Activated CD4-positive, alpha-beta T cell treated with anti-CD3 and anti-CD28 coated beads, Interleukin-2, amount 10 ng/mL, durations not matched to agents 7 days and 5 days (primary cell): Measurements from ENCODE around the gene MVB12B. TPM values are rescaled to one million over a fixed set of nuclear protein-coding genes. Genes with fewer than 3 reads are reported as not detected.
"Not testable (repeated sequence)": the region's sequence is repeated elsewhere in the genome, so short reads cannot be mapped to it uniquely, and the experiment has no call there.

ENCODE experiments used
- CTCF ChIA-PET: fragments of 350-600 bp; sonication (Branson Sonifier 250); formaldehyde crosslinking; loops from one replicate; lab custom pipeline; 2021; ENCODE audit warnings: antibody characterized with exemption; lab: Charles Lee
- POLR2A ChIA-PET: fragments of 350-600 bp; sonication (Branson Sonifier 250); formaldehyde crosslinking; loops from one replicate; lab custom pipeline; 2021; ENCODE audit warnings: antibody characterized with exemption; lab: Charles Lee
- DNase-seq: peaks from one replicate; pipeline ENCODE4 v3.0.0-alpha.2; 2020
- H3K27ac Mint-ChIP-seq: one replicate; pipeline ENCODE4 v1.8.0; 2021; ENCODE audit warnings: mild to moderate bottlenecking, moderate library complexity, mixed read lengths
- H3K27me3 Mint-ChIP-seq: one replicate; pipeline ENCODE4 v1.8.0; 2021; ENCODE audit warnings: mixed read lengths
- H3K36me3 Mint-ChIP-seq: one replicate; pipeline ENCODE4 v1.8.0; 2021; ENCODE audit warnings: low read depth, mixed read lengths
- H3K4me1 Mint-ChIP-seq: one replicate; pipeline ENCODE4 v1.8.0; 2021; ENCODE audit warnings: mixed read lengths
- H3K4me3 Mint-ChIP-seq: one replicate; pipeline ENCODE4 v1.8.0; 2021; ENCODE audit warnings: mild to moderate bottlenecking, moderate library complexity, mixed read lengths
- H3K9me3 Mint-ChIP-seq: one replicate; pipeline ENCODE4 v1.8.0; 2021; ENCODE audit warnings: mixed read lengths
- total RNA-seq, 2 experiments: library from RNA; stranded (reverse); gene quantifications; one replicate each; pipeline ENCODE4 v1.2.3, GENCODE V29; 2021

MVB12B gene
- total RNA-seq, 2 experiments from 2014 or later = 7.3 to 7.6 TPM

DNA sequence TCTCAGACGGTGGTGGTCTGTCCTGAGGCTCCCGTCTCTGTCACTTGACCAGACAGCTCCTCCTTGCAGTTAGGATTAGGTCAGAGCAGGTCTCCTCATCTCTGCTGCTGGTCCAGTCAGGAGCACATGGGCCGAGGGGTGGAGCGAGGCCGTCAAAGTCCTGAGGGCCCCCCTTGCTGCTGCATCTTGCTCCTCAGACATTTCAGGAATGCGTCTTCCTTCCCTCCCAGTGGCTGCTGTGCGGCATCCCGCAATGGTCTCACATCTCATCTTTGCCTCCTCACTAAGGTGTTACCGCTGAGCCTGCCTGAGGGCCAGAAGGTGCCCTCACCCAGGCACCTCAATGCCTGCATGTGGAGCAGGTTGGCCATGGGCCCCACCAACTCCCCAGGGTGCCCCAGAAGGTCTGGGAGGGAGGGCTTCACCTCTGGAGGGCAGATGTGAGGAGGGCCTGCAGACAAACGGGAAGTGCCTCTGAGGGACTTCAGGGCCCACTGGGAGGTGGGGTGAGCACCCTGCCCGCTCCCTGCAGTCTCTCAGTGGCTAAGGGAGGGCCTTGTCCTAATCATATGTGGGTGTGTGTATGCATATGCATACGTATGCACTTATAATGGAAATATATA, 149.4 kb downstream of the MVB12B start:
- Mint-ChIP-seq H3K4me1 (peaks cover 40% of the 10 kb centered on the region), H3K27me3 (peaks cover 28% of the 10 kb centered on the region), H3K9me3 (peaks cover 8% of the 10 kb centered on the region), H3K4me3 (no peak overlapping the region), H3K36me3 (peaks cover 33% of the 10 kb centered on the region), H3K27ac (no peak overlapping the region)
- DNase-seq = no peak
- CTCF ChIA-PET = interaction anchor here (0.5 kb wide), 1 partner anchor 1653 kb away, joined by 3 read pairs; no protein-coding TSS in a partner anchor
- POLR2A ChIA-PET = no interaction called here

DNA sequence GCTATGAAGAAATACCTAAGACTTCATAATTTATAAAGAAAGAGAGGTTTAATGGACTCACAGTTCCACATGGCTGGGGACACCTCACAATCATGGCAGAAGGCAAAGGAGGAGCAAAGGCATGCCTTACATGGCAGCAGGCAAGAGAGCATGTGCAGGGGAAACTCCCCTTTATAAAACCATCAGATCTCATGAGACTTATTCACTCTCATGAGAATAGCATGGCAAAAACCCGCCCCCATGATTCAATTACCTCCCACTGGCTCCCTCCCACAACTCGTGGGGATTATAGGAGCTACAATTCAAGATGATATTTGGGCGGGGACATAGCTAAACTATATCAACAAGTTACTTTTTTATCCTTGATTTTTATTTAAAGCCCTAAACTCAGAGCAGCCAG, 150.8 kb downstream of the MVB12B start:
- POLR2A ChIA-PET, H3K9me3 Mint-ChIP-seq, DNase-seq, H3K4me3 Mint-ChIP-seq: not testable (repeated sequence)
- Mint-ChIP-seq H3K36me3 (peaks cover 29% of the 10 kb centered on the region), H3K4me1 (peaks cover 32% of the 10 kb centered on the region), H3K27me3 (peaks cover 24% of the 10 kb centered on the region), H3K27ac (peak overlapping the region; percentile 70)
- CTCF ChIA-PET = interaction anchor here (1.2 kb wide), 1 partner anchor 175 kb away, joined by 3 read pairs; no protein-coding TSS in a partner anchor

DNA sequence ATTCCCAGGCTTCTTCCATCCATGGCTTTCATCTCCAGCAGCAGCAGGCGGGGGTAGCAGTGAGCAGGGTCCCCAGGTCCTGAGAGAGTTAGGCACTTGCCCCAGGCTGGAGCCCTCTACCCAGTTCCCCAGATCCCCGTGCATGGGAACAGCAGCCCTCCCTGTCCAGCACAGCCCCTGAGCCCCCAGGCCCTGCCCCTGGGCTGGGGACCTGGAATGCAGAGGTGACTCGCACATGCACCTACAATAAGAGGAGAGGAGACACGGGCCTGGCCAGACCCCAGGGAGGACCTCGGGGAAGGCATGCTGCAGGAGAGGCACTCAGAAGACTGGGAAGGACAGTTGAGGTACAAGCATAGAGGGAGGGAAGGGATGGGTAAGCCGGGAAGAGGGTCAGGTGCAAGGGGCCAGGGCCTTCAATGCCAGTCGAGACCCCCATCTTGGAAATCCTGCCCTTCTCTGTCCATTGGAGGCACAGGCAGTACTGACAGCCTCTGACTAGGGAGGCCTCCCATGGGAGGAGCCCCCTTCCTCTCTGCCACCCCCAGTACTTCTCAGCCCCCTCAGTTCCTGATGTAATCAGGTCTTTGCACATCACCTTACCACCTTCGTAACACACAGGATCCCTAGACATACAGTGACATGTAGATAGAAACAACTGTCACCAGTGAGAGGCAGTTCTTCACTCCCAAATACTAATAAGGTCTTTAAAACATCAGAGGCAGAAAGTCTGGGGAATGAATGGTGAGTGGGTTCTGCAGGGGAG, 151.8 kb downstream of the MVB12B start:
- peak overlapping the region; percentile 28 for H3K27ac Mint-ChIP-seq

DNA sequence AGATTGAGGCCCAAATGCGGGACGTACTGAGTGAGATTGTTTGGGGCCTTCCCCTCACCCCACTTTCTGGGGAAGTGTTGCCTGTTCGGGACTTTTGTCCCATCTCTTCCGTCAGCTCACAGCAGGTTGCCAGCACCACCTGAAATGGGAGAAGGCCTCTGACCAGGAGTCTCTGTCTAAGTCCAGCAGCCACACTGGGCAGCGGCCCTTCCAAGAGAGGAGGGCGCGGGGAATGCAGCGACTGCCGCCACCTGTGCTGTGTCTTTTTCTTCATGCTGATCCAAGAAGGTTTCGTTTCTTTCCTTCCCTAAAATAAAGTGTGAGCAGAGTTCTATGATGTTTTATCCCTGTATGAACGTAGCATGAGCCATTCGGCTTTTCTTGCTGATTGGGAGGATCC, 152.9 kb downstream of the MVB12B start:
- POLR2A ChIA-PET = no interaction called here
- CTCF ChIA-PET = no interaction called here
- Mint-ChIP-seq H3K4me1 (peaks cover 25% of the 10 kb centered on the region), H3K4me3 (no peak overlapping the region), H3K36me3 (peaks cover 12% of the 10 kb centered on the region), H3K9me3 (peaks cover 5% of the 10 kb centered on the region), H3K27ac (no peak overlapping the region), H3K27me3 (peaks cover 13% of the 10 kb centered on the region)
- DNase-seq = no peak

More for the DNA sequence above, 151.8 kb downstream of the MVB12B start:
- peaks cover 8% of the 10 kb centered on the region for H3K9me3 Mint-ChIP-seq
- ChIA-PET POLR2A (no interaction called here), CTCF (no interaction called here)
- H3K27me3 Mint-ChIP-seq = peaks cover 23% of the 10 kb centered on the region
- H3K36me3 Mint-ChIP-seq = peaks cover 21% of the 10 kb centered on the region
- DNase-seq = no peak
- peaks cover 25% of the 10 kb centered on the region for H3K4me1 Mint-ChIP-seq
- no peak overlapping the region for H3K4me3 Mint-ChIP-seq

DNA sequence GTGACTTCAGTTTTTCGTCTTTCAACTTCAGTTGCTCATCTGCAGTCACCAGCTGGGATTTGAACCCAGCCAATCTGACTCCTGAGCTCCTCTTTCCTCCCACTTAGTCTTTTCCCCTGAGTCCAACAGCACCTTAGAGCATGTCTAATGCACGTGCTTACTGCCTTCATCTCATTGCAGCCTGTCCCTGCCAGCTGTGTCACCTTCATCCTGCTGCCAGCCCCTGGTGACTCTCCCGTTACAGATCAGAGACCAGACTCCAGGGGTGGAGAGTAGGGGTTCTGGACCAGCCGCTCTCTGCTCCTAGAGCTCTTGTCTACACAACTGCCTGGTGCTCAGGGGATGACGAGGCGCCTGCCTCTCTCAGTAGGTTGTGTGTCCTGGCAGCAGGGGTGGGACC, 154.2 kb downstream of the MVB12B start:
- H3K27me3 Mint-ChIP-seq = peaks cover 6% of the 10 kb centered on the region
- H3K4me3 Mint-ChIP-seq = no peak overlapping the region
- ChIA-PET CTCF (interaction anchor here (0.6 to 4.2 kb wide), 4 partner anchors 8 to 964 kb away, joined by 3 to 15 read pairs (median 6); no protein-coding TSS in a partner anchor), POLR2A (no interaction called here)
- peaks cover 5% of the 10 kb centered on the region for H3K9me3 Mint-ChIP-seq
- no peak for DNase-seq
- H3K4me1 Mint-ChIP-seq = peaks cover 22% of the 10 kb centered on the region
- peaks cover 6% of the 10 kb centered on the region for H3K36me3 Mint-ChIP-seq
- H3K27ac Mint-ChIP-seq = no peak overlapping the region

DNA sequence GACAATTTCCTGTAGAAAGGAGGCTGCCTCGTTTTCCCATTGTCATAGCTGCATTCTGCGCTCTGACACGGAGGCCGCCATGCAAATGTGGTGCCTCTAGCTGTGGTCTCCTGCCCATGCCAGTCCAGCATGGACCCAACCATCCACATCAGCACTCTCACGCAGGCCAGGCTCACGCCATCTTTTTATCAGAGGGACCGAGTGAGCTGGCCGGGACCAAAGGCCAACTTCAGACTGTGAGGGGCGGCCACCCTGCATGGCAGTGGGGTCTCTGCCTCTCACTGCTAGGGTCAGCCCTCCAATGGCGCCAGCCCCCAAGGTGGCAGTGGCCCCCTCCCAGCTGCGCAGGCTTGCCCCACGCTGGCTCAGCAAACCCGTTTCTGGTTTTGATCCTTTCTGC, 155.2 kb downstream of the MVB12B start:
- Mint-ChIP-seq H3K4me3 (no peak overlapping the region), H3K36me3 (peaks cover 5% of the 10 kb centered on the region), H3K27me3 (peaks cover 6% of the 10 kb centered on the region), H3K9me3 (peaks cover 5% of the 10 kb centered on the region), H3K27ac (no peak overlapping the region), H3K4me1 (peaks cover 22% of the 10 kb centered on the region)
- CTCF ChIA-PET = interaction anchor here (0.8 to 4.2 kb wide), 6 partner anchors 9 to 83 kb away, joined by 3 to 15 read pairs (median 4); no protein-coding TSS in a partner anchor
- POLR2A ChIA-PET = no interaction called here
- no peak for DNase-seq

DNA sequence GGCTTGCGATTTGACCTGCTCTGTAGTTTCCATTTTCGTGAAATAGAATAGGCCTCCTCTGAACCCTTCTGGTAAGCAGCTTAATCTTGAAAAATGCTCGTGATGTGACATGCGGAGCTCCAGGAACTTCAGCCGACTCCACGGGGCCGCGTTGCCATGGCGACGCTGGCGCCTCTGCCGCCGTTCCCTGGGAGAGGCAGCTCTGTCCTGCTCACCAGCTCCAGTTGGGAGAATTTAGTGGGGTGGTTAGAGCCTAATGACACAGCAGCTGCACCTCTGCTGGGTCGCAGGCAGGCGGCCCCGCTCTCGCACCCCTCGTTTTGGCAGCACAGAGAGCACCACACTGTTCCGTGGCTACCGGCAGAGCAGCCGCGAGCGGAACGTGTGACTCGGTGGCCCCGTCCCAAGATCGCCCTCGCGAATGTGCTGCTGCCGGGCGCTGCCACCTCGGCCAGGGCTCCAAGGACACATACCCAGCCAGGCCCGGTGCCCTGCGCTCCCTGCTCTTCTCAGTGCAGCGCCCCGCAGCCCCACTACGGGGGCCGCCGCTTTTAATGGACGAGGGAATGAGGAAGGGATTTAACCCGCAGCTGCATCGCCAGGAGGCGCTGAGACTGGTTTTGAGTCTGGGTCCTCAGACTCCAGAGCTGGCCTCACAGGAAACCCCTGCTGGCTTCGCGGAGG, 155.9 kb downstream of the MVB12B start:
- H3K27ac Mint-ChIP-seq = no peak overlapping the region
- ChIA-PET POLR2A (no interaction called here), CTCF (interaction anchor here (0.6 to 4.2 kb wide), 5 partner anchors 9 to 68 kb away, joined by 3 to 15 read pairs (median 3); no protein-coding TSS in a partner anchor)
- H3K9me3 Mint-ChIP-seq = peaks cover 2% of the 10 kb centered on the region
- H3K4me1 Mint-ChIP-seq = peaks cover 22% of the 10 kb centered on the region
- H3K4me3 Mint-ChIP-seq = no peak overlapping the region
- no peak for DNase-seq
- peaks cover 4% of the 10 kb centered on the region for H3K27me3 Mint-ChIP-seq
- H3K36me3 Mint-ChIP-seq = no peaks in the 10 kb centered on the region

DNA sequence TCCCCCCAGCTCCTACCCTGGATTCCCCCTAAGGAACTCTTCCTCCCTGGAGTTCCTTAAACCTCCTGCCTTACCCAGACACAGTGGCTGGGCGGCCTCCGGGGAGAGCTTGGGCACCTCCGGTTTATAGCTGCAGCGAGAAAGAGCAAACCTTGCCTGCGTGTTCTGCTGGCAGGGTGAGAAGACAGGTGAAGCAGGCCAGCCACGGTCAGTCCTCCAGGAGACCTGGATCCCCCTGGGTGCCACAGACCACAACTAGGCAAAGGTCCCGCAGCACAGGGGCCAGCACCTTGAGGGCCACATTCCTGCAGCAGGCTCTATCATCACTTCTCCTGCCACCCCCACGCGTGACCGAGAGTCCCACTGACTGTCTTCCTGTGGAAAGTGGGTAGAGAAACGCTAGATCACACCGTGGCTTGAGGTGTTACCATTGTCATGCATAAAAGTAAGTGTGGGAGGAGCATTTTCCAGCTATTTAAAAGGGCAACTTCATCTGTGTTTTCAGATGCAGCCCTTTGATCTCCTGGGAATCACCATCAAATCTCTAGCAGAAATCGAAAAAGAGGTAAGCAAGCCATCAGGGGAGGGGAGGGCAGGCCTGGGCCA, 156.9 kb downstream of the MVB12B start:
- peaks cover 22% of the 10 kb centered on the region for H3K4me1 Mint-ChIP-seq
- no peaks in the 10 kb centered on the region for H3K9me3 Mint-ChIP-seq
- CTCF ChIA-PET = interaction anchor here (4.2 kb wide), 1 partner anchor 11 kb away, joined by 15 read pairs; no protein-coding TSS in a partner anchor
- POLR2A ChIA-PET = no interaction called here
- DNase-seq = no peak
- H3K36me3 Mint-ChIP-seq = no peaks in the 10 kb centered on the region
- H3K27ac Mint-ChIP-seq = peak overlapping the region; percentile 52
- no peak overlapping the region for H3K4me3 Mint-ChIP-seq
- H3K27me3 Mint-ChIP-seq = no peaks in the 10 kb centered on the region

DNA sequence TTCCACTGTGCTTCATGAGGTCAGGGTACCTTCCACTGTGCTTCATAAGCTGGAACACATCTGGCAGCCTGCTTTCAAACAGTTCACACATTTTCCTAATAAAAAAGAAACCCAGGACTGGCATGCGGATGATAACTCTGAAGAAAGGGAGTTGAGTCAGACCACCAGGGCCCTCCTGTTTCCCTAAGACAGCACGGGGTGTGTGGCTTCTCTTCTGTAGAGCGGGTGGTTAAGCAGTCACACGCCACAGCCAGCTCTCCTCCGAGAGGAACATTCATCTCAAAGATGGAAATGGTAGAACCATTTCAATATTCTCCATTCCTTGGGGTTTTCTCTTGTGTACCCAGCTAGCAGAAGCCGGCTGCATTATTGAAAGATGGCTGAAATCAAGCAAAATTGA, 159.0 kb downstream of the MVB12B start:
- Mint-ChIP-seq H3K36me3 (no peaks in the 10 kb centered on the region), H3K27me3 (no peaks in the 10 kb centered on the region), H3K4me3 (no peak overlapping the region), H3K27ac (no peak overlapping the region), H3K9me3 (no peaks in the 10 kb centered on the region), H3K4me1 (peaks cover 28% of the 10 kb centered on the region)
- no peak for DNase-seq
- POLR2A ChIA-PET = no interaction called here
- CTCF ChIA-PET = no interaction called here

DNA sequence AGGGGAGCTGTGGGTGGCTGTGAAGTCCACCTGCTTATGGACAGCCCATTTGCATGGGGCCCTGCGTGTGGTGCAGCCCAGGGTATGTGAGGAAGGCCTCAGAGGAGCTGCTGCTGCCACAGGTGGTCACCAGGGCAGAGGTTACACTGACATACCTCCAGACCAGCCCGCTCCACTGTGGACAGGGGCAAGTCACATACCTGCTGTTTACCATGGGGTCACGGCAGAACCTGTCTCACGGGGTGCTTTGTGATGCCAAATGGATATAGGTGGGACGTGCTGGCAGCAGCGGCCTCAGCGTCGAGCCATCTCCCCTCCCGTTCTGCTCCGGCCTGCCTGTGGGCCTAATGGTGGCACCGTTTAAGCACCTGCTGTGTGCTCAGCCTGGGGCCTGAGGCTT, 159.6 kb downstream of the MVB12B start:
- Mint-ChIP-seq H3K27me3 (peaks cover 1% of the 10 kb centered on the region), H3K36me3 (no peaks in the 10 kb centered on the region), H3K9me3 (no peaks in the 10 kb centered on the region), H3K27ac (no peak overlapping the region), H3K4me1 (peaks cover 30% of the 10 kb centered on the region), H3K4me3 (no peak overlapping the region)
- ChIA-PET POLR2A (no interaction called here), CTCF (no interaction called here)
- no peak for DNase-seq

DNA sequence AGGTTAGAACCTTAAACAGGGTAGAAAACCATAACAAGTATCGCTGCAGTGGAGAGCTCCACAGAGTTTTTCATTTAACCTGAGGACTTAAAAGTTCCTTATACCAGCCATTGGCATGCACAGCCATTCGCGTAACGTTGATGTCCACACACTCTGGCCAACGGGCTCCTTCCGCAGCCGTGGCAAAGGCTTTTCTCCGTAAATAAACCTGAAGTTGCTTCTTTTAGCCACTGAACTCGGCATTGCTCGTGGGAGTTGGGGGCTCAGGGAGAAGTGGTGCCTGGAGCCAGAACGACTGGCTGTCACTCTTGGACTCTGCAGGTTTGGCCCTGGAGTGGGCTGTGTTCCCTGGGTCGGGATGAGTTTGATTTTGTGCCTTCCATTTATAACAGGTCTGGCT, 161.2 kb downstream of the MVB12B start:
- ChIA-PET POLR2A (no interaction called here), CTCF (interaction anchor here (0.7 to 1.2 kb wide), 2 partner anchors 70 to 1012 kb away, joined by 3 read pairs; no protein-coding TSS in a partner anchor)
- no peak overlapping the region for H3K4me3 Mint-ChIP-seq
- H3K4me1 Mint-ChIP-seq = peaks cover 28% of the 10 kb centered on the region
- DNase-seq = no peak
- H3K9me3 Mint-ChIP-seq = no peaks in the 10 kb centered on the region
- no peaks in the 10 kb centered on the region for H3K36me3 Mint-ChIP-seq
- peak overlapping the region; percentile 15 for H3K27ac Mint-ChIP-seq
- H3K27me3 Mint-ChIP-seq = peaks cover 2% of the 10 kb centered on the region

DNA sequence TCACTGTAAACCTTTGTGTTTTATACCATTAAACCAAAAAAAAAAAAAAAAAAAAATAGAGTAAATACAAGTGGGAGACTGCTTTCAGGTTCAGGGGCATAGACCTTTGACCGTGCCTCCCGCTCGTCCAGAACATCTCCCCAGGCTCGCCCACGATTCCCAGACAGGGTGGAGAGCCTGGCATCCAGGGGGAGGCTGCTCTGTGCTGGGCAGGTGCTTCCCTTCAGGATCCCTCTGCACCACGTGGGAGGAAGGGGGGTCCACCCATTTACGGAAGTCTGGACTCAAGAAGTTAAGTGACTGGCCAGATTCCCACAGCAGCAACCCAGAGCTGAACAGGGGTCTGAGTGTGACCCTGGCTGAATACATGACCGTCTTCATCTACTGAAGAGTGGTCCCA, 161.7 kb downstream of the MVB12B start:
- H3K27ac Mint-ChIP-seq = no peak overlapping the region
- ChIA-PET CTCF (interaction anchor here (0.6 to 1.2 kb wide), 2 partner anchors 70 to 170 kb away, joined by 3 read pairs; no protein-coding TSS in a partner anchor), POLR2A (no interaction called here)

More for the DNA sequence above, 161.7 kb downstream of the MVB12B start:
- Mint-ChIP-seq H3K4me1 (peaks cover 26% of the 10 kb centered on the region), H3K27me3 (peaks cover 2% of the 10 kb centered on the region), H3K9me3 (no peaks in the 10 kb centered on the region), H3K4me3 (no peak overlapping the region), H3K36me3 (no peaks in the 10 kb centered on the region)
- DNase-seq = no peak
